Activated naive CD8-positive, alpha-beta T cell treated with anti-CD3 and anti-CD28 coated beads, Interleukin-2, amount 10 ng/mL, durations not matched to agents 7 days and 5 days (primary cell): ENCODE data around the gene NFS1. TPM values are rescaled to one million over a fixed set of nuclear protein-coding genes. Genes with fewer than 3 reads are reported as not detected.
A peak's percentile ranks its signal among the peaks of the same experiment; 100 is the strongest.

Experiments
- ATAC-seq: fragments of 150-1000 bp; cut with Tn5 transposase; one replicate; pipeline ENCODE4 v1.10.0; 2021; ENCODE audit warnings: low read depth, moderate library complexity
- POLR2A ChIA-PET: fragments of 350-600 bp; sonication (Branson Sonifier 250); formaldehyde crosslinking; loops from one replicate; lab custom pipeline; 2021; ENCODE audit warnings: antibody characterized with exemption; lab: Charles Lee
- DNase-seq: peaks from one replicate; pipeline ENCODE4 v3.0.0; 2021
- H3K27ac Mint-ChIP-seq: one replicate; pipeline ENCODE4 v1.8.0; 2022; ENCODE audit warnings: mild to moderate bottlenecking, mixed read lengths
- H3K27me3 Mint-ChIP-seq: one replicate; pipeline ENCODE4 v1.8.0; 2022; ENCODE audit warnings: mild to moderate bottlenecking, moderate library complexity, mixed read lengths
- H3K36me3 Mint-ChIP-seq: one replicate; pipeline ENCODE4 v1.8.0; 2021; ENCODE audit warnings: mild to moderate bottlenecking, mixed read lengths
- H3K4me1 Mint-ChIP-seq: one replicate; pipeline ENCODE4 v1.8.0; 2021; ENCODE audit warnings: mixed read lengths
- H3K4me3 Mint-ChIP-seq: one replicate; pipeline ENCODE4 v1.8.0; 2022; ENCODE audit warnings: mild to moderate bottlenecking, moderate library complexity, mixed read lengths
- H3K9me3 Mint-ChIP-seq: one replicate; pipeline ENCODE4 v1.8.0; 2021; ENCODE audit warnings: mixed read lengths
- total RNA-seq, 2 experiments: library from RNA; stranded (reverse); gene quantifications; one replicate each; pipeline ENCODE4 v1.2.3, GENCODE V29; 2021

NFS1 gene
- total RNA-seq, 2 experiments from 2014 or later = 33.1 to 33.8 TPM

GRCh38 chr20:35653430-35653734 is 45.8 kb downstream of the NFS1 start:
- POLR2A ChIA-PET = interaction anchor here (1.0 kb wide), 1 partner anchor 35 kb away, joined by 4 read pairs; no protein-coding TSS in a partner anchor
- DNase-seq = no peak
- no peak overlapping the region for H3K27ac Mint-ChIP-seq
- no peaks in the 10 kb centered on the region for H3K9me3 Mint-ChIP-seq
- ATAC-seq = no peak
- H3K27me3 Mint-ChIP-seq = no peaks in the 10 kb centered on the region
- H3K4me1 Mint-ChIP-seq = peaks cover 15% of the 10 kb centered on the region
- peaks cover 34% of the 10 kb centered on the region for H3K36me3 Mint-ChIP-seq
- no peak overlapping the region for H3K4me3 Mint-ChIP-seq

DNA sequence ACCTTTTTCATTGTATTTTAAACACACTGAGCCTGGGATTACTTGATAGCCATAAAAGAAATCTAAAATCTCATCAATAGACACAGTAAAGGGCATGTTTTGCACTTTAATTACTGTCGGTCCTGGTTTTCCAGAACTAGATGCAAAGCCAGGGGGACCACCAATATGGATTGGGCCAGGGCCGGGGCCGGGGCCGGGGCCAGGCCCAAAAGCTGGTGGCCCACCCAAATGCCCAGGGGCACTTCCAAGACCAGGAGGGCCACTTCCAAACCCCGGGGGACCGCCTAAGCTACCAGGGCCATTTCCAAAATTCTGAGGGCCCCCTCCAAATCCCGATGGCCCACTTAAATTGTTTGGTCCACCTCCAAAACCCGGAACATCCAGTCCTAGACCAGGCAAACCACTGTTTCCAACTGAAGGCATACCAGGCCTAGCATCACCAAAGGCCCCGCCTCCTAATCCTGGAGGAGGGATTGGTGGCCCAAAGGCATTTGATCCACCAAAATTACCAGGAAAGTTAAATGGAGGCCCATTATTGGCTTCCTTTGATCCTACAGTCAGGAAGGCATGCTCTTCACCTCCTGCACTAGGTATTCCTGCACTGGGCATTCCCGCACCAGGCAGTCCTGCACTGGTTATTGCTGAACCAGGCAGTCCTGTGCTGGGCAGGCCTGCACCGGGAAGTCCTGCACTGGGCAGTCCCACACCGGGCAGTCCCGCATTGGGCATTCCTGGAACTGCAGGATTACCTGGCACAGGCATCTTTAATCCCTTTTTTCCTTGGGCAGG is 46.3 kb downstream of the NFS1 start:
- no peaks in the 10 kb centered on the region for H3K9me3 Mint-ChIP-seq
- H3K27me3 Mint-ChIP-seq = no peaks in the 10 kb centered on the region
- no peak overlapping the region for H3K4me3 Mint-ChIP-seq
- ATAC-seq (no peak), DNase-seq (no peak)
- H3K36me3 Mint-ChIP-seq = peaks cover 38% of the 10 kb centered on the region
- H3K27ac Mint-ChIP-seq = no peak overlapping the region
- POLR2A ChIA-PET = interaction anchor here (0.7 to 1.6 kb wide), 2 partner anchors 8 to 11 kb away, joined by 3 to 5 read pairs; partner anchors contain the start of genes CPNE1 and RBM12
- peaks cover 15% of the 10 kb centered on the region for H3K4me1 Mint-ChIP-seq

- Mint-ChIP-seq H3K4me3 (no peak overlapping the region), H3K36me3 (peaks cover 36% of the 10 kb centered on the region), H3K9me3 (no peaks in the 10 kb centered on the region), H3K27me3 (no peaks in the 10 kb centered on the region), H3K4me1 (peaks cover 10% of the 10 kb centered on the region), H3K27ac (no peak overlapping the region)
- ATAC-seq = no peak
- DNase-seq = no peak
- POLR2A ChIA-PET = interaction anchor here (0.7 to 1.6 kb wide), 2 partner anchors 9 to 12 kb away, joined by 3 to 5 read pairs; partner anchors contain the start of genes CPNE1 and RBM12
Measured at GRCh38 chr20:35651958-35652357, 47.2 kb downstream of the NFS1 start.

- POLR2A ChIA-PET = no interaction called here
- no peak overlapping the region for H3K27ac Mint-ChIP-seq
Measured at GRCh38 chr20:35650632-35651031, 48.5 kb downstream of the NFS1 start.

DNA sequence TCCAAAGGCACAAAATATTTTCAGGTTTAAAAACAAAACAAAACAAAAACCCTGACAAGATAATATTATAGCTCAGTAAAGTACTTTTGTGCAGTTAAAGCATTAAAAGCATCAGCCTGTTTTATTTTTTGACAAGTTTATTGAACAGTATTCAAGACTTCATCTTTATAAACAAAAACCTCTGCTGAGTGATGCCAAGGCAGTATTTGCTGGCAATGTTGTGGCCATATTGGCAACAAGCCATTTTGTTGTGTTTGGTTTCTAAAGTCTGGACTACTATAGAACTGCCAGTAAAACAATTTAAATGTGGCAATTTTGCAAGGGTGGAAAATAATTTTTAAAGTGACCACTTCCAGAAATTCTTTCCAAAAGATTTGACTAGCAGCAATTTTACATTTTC is 50.3 kb downstream of the NFS1 start:
- ATAC-seq = no peak
- peak overlapping the region; percentile 4 for H3K27ac Mint-ChIP-seq
- peaks cover 39% of the 10 kb centered on the region for H3K36me3 Mint-ChIP-seq
- no peaks in the 10 kb centered on the region for H3K27me3 Mint-ChIP-seq
- H3K4me1 Mint-ChIP-seq = peaks cover 30% of the 10 kb centered on the region
- H3K9me3 Mint-ChIP-seq = no peaks in the 10 kb centered on the region
- H3K4me3 Mint-ChIP-seq = no peak overlapping the region
- DNase-seq = no peak
- POLR2A ChIA-PET = interaction anchor here (0.9 kb wide), 1 partner anchor 16 kb away, joined by 3 read pairs; the partner anchor contains the start of genes CPNE1 and RBM12

More at GRCh38 chr20:35650632-35651031, 48.5 kb downstream of the NFS1 start:
- H3K36me3 Mint-ChIP-seq = peaks cover 34% of the 10 kb centered on the region
- no peak for ATAC-seq
- no peak for DNase-seq
- H3K4me1 Mint-ChIP-seq = peaks cover 15% of the 10 kb centered on the region
- H3K4me3 Mint-ChIP-seq = no peak overlapping the region
- no peaks in the 10 kb centered on the region for H3K9me3 Mint-ChIP-seq
- no peaks in the 10 kb centered on the region for H3K27me3 Mint-ChIP-seq

DNA sequence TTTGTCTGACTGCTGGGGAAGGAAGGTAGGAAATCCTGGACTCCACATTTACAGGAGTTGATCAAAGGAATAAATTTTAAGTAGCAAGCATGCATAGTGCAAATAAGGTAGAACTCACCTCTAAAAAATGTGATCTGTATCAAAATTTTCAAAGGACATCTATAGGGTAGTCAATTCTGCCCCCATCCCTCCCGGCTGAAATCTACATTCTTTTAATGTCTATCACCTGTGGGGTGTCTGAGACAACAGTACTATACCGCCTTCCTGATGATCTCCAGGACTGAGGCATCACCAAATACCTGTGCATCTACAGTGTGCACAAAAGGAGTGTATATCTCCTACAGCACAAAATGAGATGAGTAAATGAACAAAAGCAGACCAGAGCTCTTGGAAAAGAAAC is 54.3 kb downstream of the NFS1 start:
- POLR2A ChIA-PET = interaction anchor here (0.6 to 1.0 kb wide), 2 partner anchors 16 to 25 kb away, joined by 3 read pairs; no protein-coding TSS in a partner anchor
- Mint-ChIP-seq H3K4me1 (peaks cover 44% of the 10 kb centered on the region), H3K4me3 (no peak overlapping the region), H3K9me3 (no peaks in the 10 kb centered on the region), H3K36me3 (peaks cover 34% of the 10 kb centered on the region), H3K27me3 (no peaks in the 10 kb centered on the region), H3K27ac (peak overlapping the region; percentile 2)
- ATAC-seq = no peak
- DNase-seq = no peak

- ATAC-seq (no peak), DNase-seq (no peak)
- H3K27me3 Mint-ChIP-seq = no peaks in the 10 kb centered on the region
- peaks cover 20% of the 10 kb centered on the region for H3K36me3 Mint-ChIP-seq
- peaks cover 51% of the 10 kb centered on the region for H3K4me1 Mint-ChIP-seq
- H3K9me3 Mint-ChIP-seq = no peaks in the 10 kb centered on the region
- H3K4me3 Mint-ChIP-seq = no peak overlapping the region
- no peak overlapping the region for H3K27ac Mint-ChIP-seq
- POLR2A ChIA-PET = no interaction called here
Measured at GRCh38 chr20:35643045-35643444, 56.1 kb downstream of the NFS1 start.

- ATAC-seq (no peak), DNase-seq (no peak)
- POLR2A ChIA-PET = interaction anchor here (0.5 to 1.5 kb wide), 2 partner anchors 11 to 144 kb away, joined by 3 to 4 read pairs; no protein-coding TSS in a partner anchor
- no peak overlapping the region for H3K27ac Mint-ChIP-seq
- H3K4me3 Mint-ChIP-seq = no peak overlapping the region
- peaks cover 15% of the 10 kb centered on the region for H3K36me3 Mint-ChIP-seq
- H3K9me3 Mint-ChIP-seq = no peaks in the 10 kb centered on the region
- peaks cover 53% of the 10 kb centered on the region for H3K4me1 Mint-ChIP-seq
- H3K27me3 Mint-ChIP-seq = no peaks in the 10 kb centered on the region
Measured at GRCh38 chr20:35641743-35642142, 57.4 kb downstream of the NFS1 start.

GRCh38 chr20:35640724-35641123 is 58.4 kb downstream of the NFS1 start:
- Mint-ChIP-seq H3K4me1 (peaks cover 49% of the 10 kb centered on the region), H3K9me3 (no peaks in the 10 kb centered on the region), H3K27me3 (no peaks in the 10 kb centered on the region), H3K27ac (peak overlapping the region; percentile 8), H3K4me3 (no peak overlapping the region), H3K36me3 (peaks cover 15% of the 10 kb centered on the region)
- DNase-seq (no peak), ATAC-seq (no peak)
- POLR2A ChIA-PET = no interaction called here

- Mint-ChIP-seq H3K27ac (no peak overlapping the region), H3K27me3 (no peaks in the 10 kb centered on the region), H3K36me3 (peaks cover 10% of the 10 kb centered on the region), H3K4me3 (no peak overlapping the region), H3K4me1 (peaks cover 37% of the 10 kb centered on the region), H3K9me3 (no peaks in the 10 kb centered on the region)
- ATAC-seq = no peak
- POLR2A ChIA-PET = no interaction called here
- DNase-seq = no peak
Measured at GRCh38 chr20:35638751-35639150, 60.4 kb downstream of the NFS1 start.

- Mint-ChIP-seq H3K36me3 (peaks cover 8% of the 10 kb centered on the region), H3K4me3 (no peak overlapping the region), H3K27me3 (no peaks in the 10 kb centered on the region), H3K9me3 (no peaks in the 10 kb centered on the region), H3K4me1 (peaks cover 29% of the 10 kb centered on the region), H3K27ac (peak overlapping the region; percentile 66)
- no peak for DNase-seq
- POLR2A ChIA-PET = interaction anchor here (1.0 kb wide), 1 partner anchor 38 kb away, joined by 3 read pairs; no protein-coding TSS in a partner anchor
- ATAC-seq = no peak
Measured at GRCh38 chr20:35637276-35637675, 61.9 kb downstream of the NFS1 start.

- no peaks in the 10 kb centered on the region for H3K9me3 Mint-ChIP-seq
- H3K36me3 Mint-ChIP-seq = peaks cover 6% of the 10 kb centered on the region
- H3K27me3 Mint-ChIP-seq = no peaks in the 10 kb centered on the region
- DNase-seq (no peak), ATAC-seq (no peak)
- peaks cover 25% of the 10 kb centered on the region for H3K4me1 Mint-ChIP-seq
- POLR2A ChIA-PET = no interaction called here
- no peak overlapping the region for H3K4me3 Mint-ChIP-seq
- H3K27ac Mint-ChIP-seq = no peak overlapping the region
Measured at GRCh38 chr20:35636095-35636494, 63.1 kb downstream of the NFS1 start.

DNA sequence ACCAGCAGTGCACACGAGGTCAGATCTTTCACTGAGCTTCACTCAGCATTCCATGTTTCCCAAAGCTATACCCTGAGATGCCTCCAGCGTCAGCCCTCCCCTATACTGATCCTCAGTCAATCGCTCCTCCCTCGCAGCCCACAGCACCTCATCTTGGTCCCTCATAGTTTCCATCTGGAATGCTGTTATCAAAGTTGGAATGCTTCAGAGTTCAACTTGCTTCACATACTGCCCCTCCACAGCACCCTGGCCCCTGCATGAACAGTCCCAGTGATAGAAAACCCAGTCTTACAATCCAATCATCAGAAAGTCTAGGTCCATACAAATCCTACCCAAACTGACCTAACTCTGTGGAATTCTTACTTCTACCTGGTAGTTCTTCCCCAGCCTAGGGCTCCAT is 63.5 kb downstream of the NFS1 start:
- peaks cover 22% of the 10 kb centered on the region for H3K4me1 Mint-ChIP-seq

More for the DNA sequence above, 63.5 kb downstream of the NFS1 start:
- H3K4me3 Mint-ChIP-seq = no peak overlapping the region
- peak overlapping the region; percentile 11 for H3K27ac Mint-ChIP-seq
- no peaks in the 10 kb centered on the region for H3K9me3 Mint-ChIP-seq
- DNase-seq (no peak), ATAC-seq (no peak)
- POLR2A ChIA-PET = no interaction called here
- H3K36me3 Mint-ChIP-seq = peaks cover 4% of the 10 kb centered on the region
- no peaks in the 10 kb centered on the region for H3K27me3 Mint-ChIP-seq
